Measurements from ENCODE around the gene NT5M.

The NT5M gene

DNA sequence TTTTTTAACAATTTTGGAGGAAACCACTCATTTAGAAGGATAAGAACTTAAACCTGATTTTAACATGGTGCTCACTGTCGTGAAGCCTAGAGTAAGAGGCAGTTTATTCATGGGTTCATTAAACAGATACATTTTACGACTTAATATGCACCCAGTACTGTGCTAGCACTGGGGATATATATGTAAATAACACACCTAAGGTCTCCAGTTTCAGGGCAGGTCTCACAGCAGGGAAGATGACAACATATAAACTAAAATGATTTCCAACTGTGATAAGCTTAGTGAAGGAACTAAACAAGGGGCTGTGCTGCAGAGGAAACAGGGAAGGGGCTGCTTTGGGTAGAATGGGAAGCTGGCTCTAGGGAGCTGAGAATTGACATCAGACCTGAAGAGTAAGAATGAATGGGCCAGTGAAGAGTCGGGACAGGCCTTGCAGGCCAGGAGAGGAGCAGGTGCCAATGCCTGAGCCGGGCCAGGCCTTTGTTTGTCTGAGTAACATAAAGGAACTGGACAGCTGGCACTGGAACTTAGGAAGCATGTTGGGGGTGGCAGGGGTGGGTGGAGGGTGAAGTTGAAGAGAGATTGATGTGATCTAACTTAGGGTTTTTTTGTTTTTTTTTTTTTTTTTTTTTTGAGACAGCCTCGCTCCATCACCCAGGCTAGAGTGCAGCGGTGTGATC lies 12.1 kb downstream of the NT5M start:
- TF ChIP-seq ZNF274 (IDR thresholded peaks at IDR 0.05; ENCODE audit: low read depth, low read length), result no peak
- H3K4me3 ChIP-seq (ENCODE audit: low read length), result no peak overlapping the region

DNA sequence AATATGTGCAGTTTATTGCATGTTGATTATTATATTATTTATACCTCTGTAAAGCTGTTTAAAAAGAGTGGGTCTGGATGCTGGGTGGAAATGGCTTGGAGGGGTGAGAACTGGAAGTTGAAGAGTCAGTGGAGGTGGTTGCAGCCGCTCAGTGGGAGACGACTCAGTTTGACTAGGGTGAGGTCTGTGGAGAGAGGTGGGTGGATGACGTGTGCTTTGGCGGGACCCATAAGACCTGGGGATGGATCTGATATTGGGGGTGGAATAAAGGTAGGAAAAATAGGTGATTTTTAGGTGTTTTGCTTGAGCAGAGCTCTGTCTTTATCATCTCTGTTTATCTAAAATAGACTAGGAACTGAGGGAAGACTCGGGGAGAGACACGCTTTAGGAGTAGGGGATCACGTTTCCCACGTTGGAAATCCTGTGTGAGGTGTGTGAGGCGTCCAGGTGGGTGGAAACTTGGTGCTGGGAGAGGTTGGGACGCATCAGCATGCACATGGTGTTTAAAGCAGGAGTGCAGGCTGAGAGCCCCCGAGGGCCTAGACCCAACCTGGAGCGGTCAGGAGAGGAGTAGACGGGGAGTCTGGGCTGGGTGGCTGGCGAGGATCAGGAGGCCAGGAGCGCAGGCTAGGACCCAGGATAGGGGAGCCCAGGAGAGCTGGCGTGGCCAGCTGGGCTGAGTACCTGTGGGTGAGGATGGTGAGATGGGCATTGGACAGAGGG lies 17.2 kb downstream of the NT5M start:
- TF ChIP-seq ZNF274 (IDR thresholded peaks at IDR 0.05; ENCODE audit: low read depth, low read length), result no peak
- no peak overlapping the region for H3K4me3 ChIP-seq (ENCODE audit: low read length)

DNA sequence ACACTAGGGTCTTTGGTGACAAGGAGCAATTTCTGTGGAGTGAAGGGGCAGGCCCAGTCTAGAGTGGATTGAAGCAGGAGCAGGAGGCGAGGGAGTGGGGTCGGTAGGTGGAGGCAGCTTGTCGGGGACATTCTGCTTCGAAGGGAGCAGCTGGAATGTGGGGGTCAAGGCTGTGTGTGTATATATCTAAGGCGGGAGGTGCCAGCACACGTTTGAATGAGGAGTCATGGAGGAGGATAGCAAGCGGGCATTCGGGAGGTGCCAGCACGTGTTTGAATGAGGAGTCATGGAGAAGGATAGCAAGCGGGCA lies 17.7 kb downstream of the NT5M start:
- no peak overlapping the region for H3K4me3 ChIP-seq (ENCODE audit: low read length)
- TF ChIP-seq ZNF274 (IDR thresholded peaks at IDR 0.05; ENCODE audit: low read depth, low read length), result no peak

- H3K4me3 ChIP-seq (ENCODE audit: low read length), result no peak overlapping the region
- TF ChIP-seq ZNF274 (IDR thresholded peaks at IDR 0.05; ENCODE audit: low read depth, low read length), result no peak
Measured at GRCh38 chr17:17321356-17322025, 18.3 kb downstream of the NT5M start.

- TF ChIP-seq ZNF274 (IDR thresholded peaks at IDR 0.05; ENCODE audit: low read depth, low read length), result no peak
- H3K4me3 ChIP-seq (ENCODE audit: low read length), result no peak overlapping the region
Measured at GRCh38 chr17:17322516-17323510, 19.6 kb downstream of the NT5M start.

DNA sequence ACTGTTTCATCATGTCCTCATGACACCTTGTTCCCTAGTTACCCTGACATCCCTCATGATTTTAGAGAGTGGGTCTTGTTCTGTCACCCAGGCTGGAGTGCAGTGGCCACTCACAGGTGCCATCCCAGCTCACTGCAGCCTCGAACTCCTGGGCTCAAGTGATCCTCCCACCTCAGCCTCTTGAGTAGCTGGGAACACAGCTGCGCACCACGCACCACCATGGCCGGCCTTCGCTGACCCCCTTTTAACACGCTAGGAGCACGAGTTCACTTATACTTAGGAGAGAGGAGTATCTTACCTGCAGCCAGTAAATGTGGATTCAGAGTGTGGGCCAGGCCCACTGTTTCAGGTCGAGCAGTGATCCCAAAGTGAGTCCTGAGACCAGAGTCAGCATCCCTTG lies 21.4 kb downstream of the NT5M start:
- H3K4me3 ChIP-seq (ENCODE audit: low read length), result no peak overlapping the region
- no peak for TF ChIP-seq ZNF274 (IDR thresholded peaks at IDR 0.05; ENCODE audit: low read depth, low read length)

DNA sequence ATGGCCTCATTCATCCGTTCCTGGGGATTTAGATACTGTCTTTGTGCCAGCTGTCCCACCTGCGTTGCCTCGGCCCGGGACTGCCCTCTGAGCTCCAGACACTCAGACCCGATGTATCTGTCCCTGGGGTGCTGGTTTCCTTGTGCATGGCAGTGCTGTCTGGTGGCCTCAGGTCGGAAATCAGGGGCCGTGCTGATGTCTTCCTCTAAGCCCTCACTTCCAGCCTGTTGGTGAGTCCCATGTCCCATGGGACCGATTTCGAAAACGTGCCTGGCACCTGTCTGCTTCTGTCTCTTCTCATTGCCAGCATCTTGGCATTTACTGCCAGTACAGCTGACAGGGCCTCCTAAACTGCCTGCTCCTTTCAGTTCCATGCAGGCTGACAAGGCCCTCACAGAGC lies 22.1 kb downstream of the NT5M start:
- TF ChIP-seq ZNF274 (IDR thresholded peaks at IDR 0.05; ENCODE audit: low read depth, low read length), result no peak

GRCh38 chr17:17325816-17326215 lies 22.6 kb downstream of the NT5M start:
- no peak overlapping the region for H3K4me3 ChIP-seq (ENCODE audit: low read length)
- TF ChIP-seq ZNF274 (IDR thresholded peaks at IDR 0.05; ENCODE audit: low read depth, low read length), result no peak

More for the DNA sequence above, 22.1 kb downstream of the NT5M start:
- H3K4me3 ChIP-seq (ENCODE audit: low read length), result no peak overlapping the region

GRCh38 chr17:17326275-17326875 lies 23.2 kb downstream of the NT5M start:
- no peak for TF ChIP-seq ZNF274 (IDR thresholded peaks at IDR 0.05; ENCODE audit: low read depth, low read length)
- no peak overlapping the region for H3K4me3 ChIP-seq (ENCODE audit: low read length)

GRCh38 chr17:17328251-17328650 lies 25.1 kb downstream of the NT5M start:
- no peak overlapping the region for H3K4me3 ChIP-seq (ENCODE audit: low read length)
- no peak for TF ChIP-seq ZNF274 (IDR thresholded peaks at IDR 0.05; ENCODE audit: low read depth, low read length)

DNA sequence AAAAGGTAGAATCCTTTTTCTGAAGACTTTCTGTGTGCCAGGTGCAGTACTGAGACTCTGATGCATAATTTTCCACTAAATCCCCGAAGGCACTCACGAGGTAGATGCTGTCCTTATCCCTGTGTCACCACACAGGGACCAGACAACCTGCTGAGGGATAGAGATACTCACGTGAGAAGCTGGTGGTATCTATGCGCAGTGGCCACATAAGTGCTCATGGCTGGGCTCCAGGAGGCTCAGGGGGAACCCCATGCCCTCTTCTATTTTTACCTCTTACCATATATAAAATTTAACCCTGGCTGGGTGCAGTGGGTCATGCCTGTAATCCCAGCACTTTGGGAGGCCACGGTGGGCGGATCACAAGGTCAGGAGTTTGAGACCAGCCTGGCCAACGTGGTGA lies 38.3 kb downstream of the NT5M start:
- TF ChIP-seq ZNF274 (IDR thresholded peaks at IDR 0.05; ENCODE audit: low read depth, low read length), result no peak
- H3K4me3 ChIP-seq (ENCODE audit: low read length), result no peak overlapping the region

GRCh38 chr17:17342242-17342945 lies 39.2 kb downstream of the NT5M start:
- no peak overlapping the region for H3K4me3 ChIP-seq (ENCODE audit: low read length)
- TF ChIP-seq ZNF274 (IDR thresholded peaks at IDR 0.05; ENCODE audit: low read depth, low read length), result no peak

GRCh38 chr17:17343160-17343735 lies 40.1 kb downstream of the NT5M start:
- TF ChIP-seq ZNF274 (IDR thresholded peaks at IDR 0.05; ENCODE audit: low read depth, low read length), result no peak
- no peak overlapping the region for H3K4me3 ChIP-seq (ENCODE audit: low read length)

Measured in GM08714 (cell line).